GM19351 (cell line): ENCODE results near the gene IMPA2.
"Not testable (repeated sequence)": the region's sequence is repeated elsewhere in the genome, so short reads cannot be mapped to it uniquely, and the experiment has no call there.

Source experiments
- ATAC-seq: cut with Tn5 transposase; IDR thresholded peaks from one replicate; pipeline ENCODE4 v1.9.1; 2021; ENCODE audit warnings: mild to moderate bottlenecking, moderate library complexity; ENCODE audit not compliant: unreplicated experiment

IMPA2 gene

GRCh38 chr18:11981192-11981542 is at the start of gene IMPA2:
TSS of gene IMPA2 (plus strand) at chr18:11981507. CDS start at chr18:11981670, 163 bp downstream.
- peak; percentile 35 for ATAC-seq

DNA sequence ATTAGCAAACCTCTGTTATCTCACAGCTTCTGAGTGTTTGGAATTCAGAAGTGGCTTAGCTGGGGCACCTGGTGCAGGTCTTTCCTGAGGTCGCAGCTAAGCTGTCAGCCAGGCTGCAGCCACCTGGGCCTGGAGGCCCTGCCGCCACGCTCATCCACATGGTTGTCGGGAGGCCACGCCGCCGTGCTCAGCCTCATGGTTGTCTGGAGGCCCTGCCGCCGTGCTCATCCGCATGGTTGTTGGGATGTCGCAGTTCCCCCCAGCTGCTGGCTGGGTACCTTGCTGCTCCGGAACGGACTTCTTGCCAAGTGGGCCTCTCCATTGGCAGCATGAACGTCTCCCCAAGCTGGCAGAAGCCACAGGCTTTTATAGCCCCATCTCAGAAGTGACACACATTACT is 48.9 kb upstream of the IMPA2 start:
- no peak for ATAC-seq

DNA sequence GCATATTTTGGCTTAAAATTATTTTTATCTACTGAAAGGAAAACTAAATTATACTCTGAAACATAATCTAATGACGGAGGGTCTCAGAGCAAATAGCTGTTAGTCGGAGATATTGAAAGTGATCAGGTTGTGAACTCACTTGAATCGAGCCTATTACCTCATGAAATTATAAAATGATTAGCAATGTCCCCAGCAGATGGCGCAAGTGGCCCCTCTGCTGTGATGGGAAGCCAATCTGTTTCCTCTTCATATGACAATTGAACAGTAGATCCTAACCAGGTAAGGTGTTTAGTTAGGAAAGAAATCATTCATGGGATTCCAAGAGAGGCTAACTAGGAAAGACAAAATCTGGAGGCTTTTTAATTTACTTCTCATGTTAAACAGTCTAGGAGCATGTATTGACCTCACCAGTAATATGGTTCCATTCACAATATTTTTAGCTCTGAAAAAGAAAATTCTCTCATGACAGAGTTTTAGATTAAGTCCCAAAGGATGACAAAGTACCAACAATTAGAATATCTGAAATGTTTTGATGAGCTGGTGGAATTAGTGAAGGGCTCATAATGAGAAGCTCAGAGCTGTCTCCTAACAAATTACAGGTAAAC is 43.3 kb upstream of the IMPA2 start:
- ATAC-seq: no peak

DNA sequence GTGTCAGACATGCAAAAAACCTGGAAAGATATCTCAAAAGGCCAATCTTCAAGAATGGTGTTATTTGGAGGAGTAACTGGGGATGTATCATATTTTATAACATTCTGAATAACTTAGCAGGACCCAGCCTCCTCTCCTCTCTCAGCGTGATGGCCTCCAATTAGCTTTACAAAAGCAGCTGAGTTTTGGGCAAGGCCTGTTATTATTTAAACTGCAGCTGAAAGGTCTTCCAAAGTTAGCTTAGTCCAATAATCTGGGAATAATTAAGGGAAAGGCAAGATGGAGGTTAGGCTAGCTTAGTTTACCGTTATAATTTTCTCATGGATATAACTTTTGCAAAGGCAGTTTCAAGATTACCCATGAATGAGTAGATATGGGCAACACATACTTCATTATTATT is 40.4 kb upstream of the IMPA2 start:
- ATAC-seq: no peak

- ATAC-seq: no peak
These were observed 37.8 kb upstream of the IMPA2 start for GRCh38 chr18:11943551-11943950.

DNA sequence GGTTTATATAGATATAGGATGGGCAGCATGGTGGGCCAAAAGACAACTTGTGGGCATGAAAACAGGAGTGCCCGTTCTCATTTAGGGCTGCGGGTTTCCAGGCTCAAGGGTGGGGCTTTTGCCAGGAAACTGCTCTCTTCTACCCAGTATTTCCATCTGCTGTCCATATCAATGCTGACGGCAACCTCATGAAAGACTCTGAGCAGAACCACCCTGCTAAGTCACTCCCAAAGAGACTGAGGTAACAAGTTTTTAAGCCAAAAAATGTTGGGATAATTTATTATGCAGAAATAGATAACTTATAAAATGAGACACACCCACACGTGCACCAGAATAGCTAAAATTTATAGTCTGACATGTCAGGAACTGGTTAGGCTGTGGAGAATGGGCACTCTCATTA is 37.1 kb upstream of the IMPA2 start:
- no peak for ATAC-seq

- no peak for ATAC-seq
These were observed 36.5 kb upstream of the IMPA2 start for GRCh38 chr18:11944786-11945185.

DNA sequence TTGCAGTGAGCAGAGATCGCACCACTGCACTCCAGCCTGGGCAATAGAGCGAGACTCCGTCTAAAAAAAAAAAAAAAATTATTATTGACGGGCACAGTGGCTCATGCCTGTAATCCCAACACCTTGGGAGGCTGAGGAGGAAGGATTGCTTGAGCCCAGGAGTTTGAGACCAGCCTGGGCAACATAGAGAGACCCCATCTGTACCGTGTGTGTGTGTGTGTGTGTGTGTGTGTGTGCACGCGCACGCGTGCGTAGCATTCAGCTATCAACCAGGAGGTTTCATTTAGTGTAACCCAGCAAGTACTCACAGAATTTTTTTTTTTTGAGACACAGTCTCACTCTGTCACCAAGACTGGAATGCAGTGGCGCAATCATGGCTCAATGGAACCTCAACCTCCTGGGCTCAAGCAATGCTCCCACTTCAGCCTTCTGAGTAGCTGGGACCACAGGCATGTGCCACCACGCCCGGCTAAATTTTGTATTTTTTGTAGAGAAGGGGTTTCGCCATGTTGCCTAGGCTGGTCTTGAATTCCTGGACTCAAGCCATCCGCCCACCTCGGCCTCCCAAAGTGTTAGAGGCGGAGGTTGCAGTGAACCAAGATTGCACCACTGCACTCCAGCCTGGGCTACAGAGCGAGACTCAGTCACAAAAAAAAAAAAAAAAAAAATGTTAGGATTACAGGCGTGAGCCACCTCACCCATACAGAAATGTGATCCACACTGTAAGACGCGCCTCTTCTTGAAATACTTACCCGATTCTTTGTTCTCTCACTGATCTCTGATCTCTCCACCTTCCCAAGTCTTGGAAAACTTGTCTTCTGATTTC is 35.3 kb upstream of the IMPA2 start:
- not testable (repeated sequence) for ATAC-seq

DNA sequence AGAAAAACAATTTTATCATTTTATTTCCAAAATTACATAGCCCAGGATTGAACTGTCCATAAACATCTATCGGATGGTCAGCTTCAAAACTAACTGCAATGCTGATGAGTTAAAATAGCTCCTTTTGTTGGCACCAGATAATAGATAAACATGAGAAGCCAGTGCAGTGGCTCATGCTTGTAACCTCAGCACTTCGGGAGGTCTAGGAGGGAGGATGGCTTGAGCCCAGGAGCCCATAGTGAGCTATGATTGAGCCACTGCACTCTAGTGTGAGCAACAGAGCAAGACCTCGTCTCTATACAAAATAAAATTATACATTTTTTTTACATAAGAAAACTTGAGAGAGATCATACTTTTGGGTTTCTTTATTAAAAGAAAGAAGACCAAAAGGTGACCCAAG is 34.6 kb upstream of the IMPA2 start:
- ATAC-seq: no peak

- peak; percentile 84 for ATAC-seq
These were observed 33.8 kb upstream of the IMPA2 start for GRCh38 chr18:11947214-11948191.

- no peak for ATAC-seq
These were observed 32.3 kb upstream of the IMPA2 start for GRCh38 chr18:11948852-11949523.

DNA sequence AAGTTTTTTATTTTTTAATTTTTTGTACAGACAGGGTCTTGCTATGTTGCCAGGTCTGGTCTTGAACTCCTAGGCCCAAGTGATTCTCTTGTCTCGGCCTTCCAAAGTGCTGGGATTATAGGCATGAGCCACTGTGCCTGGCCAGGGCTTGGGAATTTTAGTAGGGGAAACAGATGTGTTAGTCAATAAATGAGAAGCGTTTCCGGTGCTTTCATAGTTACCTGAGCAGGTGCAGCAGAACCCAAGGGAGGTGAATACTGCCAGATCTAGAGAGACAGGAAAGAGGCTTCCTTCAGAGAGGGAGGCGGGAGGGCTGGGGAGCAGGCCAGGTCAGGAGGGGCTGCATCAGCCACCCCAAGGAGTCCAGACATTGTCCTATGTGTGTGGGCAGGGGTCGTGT is 30.5 kb upstream of the IMPA2 start:
- ATAC-seq: no peak

DNA sequence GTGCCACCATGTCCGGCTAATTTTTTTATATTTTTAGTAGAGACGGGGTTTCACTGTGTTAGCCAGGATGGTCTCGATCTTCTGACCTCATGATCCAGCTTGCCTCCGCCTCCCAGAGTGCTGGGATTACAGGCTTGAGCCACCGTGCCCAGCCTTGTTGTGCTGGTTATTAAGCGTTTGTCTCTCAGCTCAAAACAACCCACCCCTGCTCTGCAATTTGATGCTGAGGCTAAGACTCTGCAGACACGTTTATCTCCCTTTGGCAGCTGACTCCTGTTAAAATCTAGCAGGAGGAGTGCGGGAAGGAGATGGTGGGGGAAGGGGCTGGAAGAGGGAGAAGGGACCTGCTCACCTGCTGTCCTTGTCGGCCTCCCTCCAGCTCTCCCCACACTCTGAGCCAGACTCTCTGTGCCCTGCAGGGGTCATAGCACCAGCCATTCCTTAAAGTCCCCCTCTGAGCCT is 29.9 kb upstream of the IMPA2 start:
- ATAC-seq: no peak

DNA sequence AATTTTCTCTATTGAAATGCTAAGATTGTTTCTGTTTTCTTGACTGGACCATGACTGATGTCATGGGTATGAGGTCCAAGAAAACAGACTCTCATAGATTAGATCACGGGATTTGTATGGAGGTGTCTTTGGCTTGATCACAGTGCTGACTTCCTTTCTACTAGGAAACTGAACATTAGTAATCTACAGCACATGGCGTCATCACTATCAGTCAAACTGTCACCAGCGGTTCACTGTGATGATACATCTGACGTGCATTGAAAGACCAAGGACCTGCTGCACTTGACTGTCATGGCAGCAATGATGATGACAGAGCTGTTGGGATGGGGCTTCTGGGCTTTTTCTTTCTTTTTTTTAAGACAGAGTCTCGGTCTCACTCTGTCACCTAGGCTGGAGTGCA is 28.2 kb upstream of the IMPA2 start:
- no peak for ATAC-seq

GRCh38 chr18:11955239-11956029 is 25.9 kb upstream of the IMPA2 start:
- no peak for ATAC-seq

- ATAC-seq: no peak
These were observed 24.7 kb upstream of the IMPA2 start for GRCh38 chr18:11956371-11957308.

DNA sequence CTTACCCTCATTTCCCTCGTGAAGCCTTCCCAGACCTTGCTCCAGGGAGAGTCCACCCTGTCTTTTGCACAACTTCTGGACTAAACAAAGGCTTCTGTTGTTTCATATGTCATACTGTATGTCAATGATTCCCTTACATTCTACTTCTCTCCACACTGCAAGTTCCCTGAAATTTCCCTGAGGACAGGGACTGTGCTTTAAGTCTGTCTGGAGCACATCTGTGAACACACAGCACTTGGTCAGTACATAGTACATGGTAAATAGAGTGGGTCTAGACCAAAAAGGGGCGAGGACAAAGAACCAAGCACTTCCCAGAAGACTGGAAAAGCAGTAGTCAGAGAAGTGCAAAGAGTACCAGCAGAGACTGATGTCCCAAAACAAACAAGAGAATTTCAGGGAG is 23.7 kb upstream of the IMPA2 start:
- no peak for ATAC-seq

- not testable (repeated sequence) for ATAC-seq
These were observed 21.7 kb upstream of the IMPA2 start for GRCh38 chr18:11959651-11960050.
